ENCODE results near the gene PDE4B.

GRCh38 chr1:66271216-66271903 is 478.7 kb downstream of the PDE4B start:
- TF ChIP-seq CTCF (conservative IDR thresholded peaks at IDR 0.05; ENCODE audit: low read length) (no peak), EZH2phosphoT487 (IDR thresholded peaks at IDR 0.05; ENCODE audit: borderline replicate concordance, low read depth, low read length) (no peak)
